HEK293 (cell line): ENCODE data around the gene ORMDL1.
A peak's percentile ranks its signal among the peaks of the same experiment; 100 is the strongest.

Experiments used
- CTCF ChIA-PET: fragments of 350-600 bp; formaldehyde crosslinking; extraction: SDS; loops from one replicate; lab custom pipeline; 2021; ENCODE audit warnings: antibody characterized with exemption; lab: Yijun Ruan, JAX
- POLR2A ChIA-PET: fragments of 300-600 bp; formaldehyde crosslinking; extraction: SDS; loops from one replicate; lab custom pipeline; 2020; ENCODE audit warnings: antibody characterized with exemption, inconsistent platforms; lab: Yijun Ruan, JAX
- H3K27ac ChIP-seq: fragments of 200-500 bp; sonication (Bioruptor generic); 2 replicates; pipeline ENCODE4 v1.5.1; 2014; ENCODE audit warnings: low read depth, low read length, control low read depth, inconsistent platforms; ENCODE audit errors: extremely low read depth
- H3K36me3 ChIP-seq, 2 experiments: fragments of 200-500 bp in 1 of 2; sonication (Bioruptor generic) in 1 of 2; 1 replicate in 1 of 2; 2 replicates in 1 of 2; pipeline ENCODE4 v1.5.1; 2014 to 2017; ENCODE audit warnings: inconsistent platforms in 2 of 2, low read length in 2 of 2; ENCODE audit not compliant: control insufficient read depth in 2 of 2, insufficient read depth in 1 of 2
- H3K4me1 ChIP-seq: fragments of 200-500 bp; sonication (Bioruptor generic); 2 replicates; pipeline ENCODE4 v1.5.1; 2014; ENCODE audit warnings: mild to moderate bottlenecking, low read length, inconsistent platforms; ENCODE audit not compliant: control insufficient read depth, insufficient read depth
- H3K4me3 ChIP-seq: 2 replicates; pipeline ENCODE4 v1.5.1; 2011; ENCODE audit warnings: low read depth, mild to moderate bottlenecking, control low read depth, low read length, moderate library complexity
- H3K9me3 ChIP-seq: fragments of 200-500 bp; sonication (Bioruptor generic); 2 replicates; pipeline ENCODE4 v1.5.1; 2014; ENCODE audit warnings: low read depth, low read length, inconsistent platforms; ENCODE audit not compliant: control insufficient read depth, insufficient read depth
- OVOL3 ChIP-seq: fragments of 450-650 bp; formaldehyde crosslinking; IDR thresholded peaks from 2 replicates; pipeline ENCODE4 v1.5.1; 2016; ENCODE audit warnings: missing biosample characterization, missing genetic modification characterization
- SCRT2 ChIP-seq: fragments of 450-650 bp; formaldehyde crosslinking; IDR thresholded peaks from 2 replicates; pipeline ENCODE4 v1.5.1; 2016; ENCODE audit warnings: missing biosample characterization, missing genetic modification characterization
- SP2 ChIP-seq: fragments of 450-650 bp; formaldehyde crosslinking; IDR thresholded peaks from 2 replicates; pipeline ENCODE4 v1.5.1; 2016; ENCODE audit warnings: missing biosample characterization, missing genetic modification characterization
- ZNF266 ChIP-seq: fragments of 450-650 bp; formaldehyde crosslinking; IDR thresholded peaks from 2 replicates; pipeline ENCODE4 v1.5.1; 2016; ENCODE audit warnings: missing biosample characterization, missing genetic modification characterization, low read depth
- ZNF510 ChIP-seq: fragments of 450-650 bp; formaldehyde crosslinking; IDR thresholded peaks from 2 replicates; pipeline ENCODE4 v1.5.1; 2018; ENCODE audit warnings: mild to moderate bottlenecking, missing genetic modification characterization, missing biosample characterization; ENCODE audit not compliant: insufficient replicate concordance
- ZNF654 ChIP-seq: fragments of 450-650 bp; formaldehyde crosslinking; IDR thresholded peaks from 2 replicates; pipeline ENCODE4 v1.5.1; 2016; ENCODE audit warnings: low read depth, missing biosample characterization, missing genetic modification characterization
- ZNF677 ChIP-seq: fragments of 450-650 bp; IDR thresholded peaks from 2 replicates; pipeline ENCODE4 v1.5.0; 2018; ENCODE audit warnings: missing biosample characterization, mild to moderate bottlenecking, missing genetic modification characterization, moderate library complexity
- ZNF701 ChIP-seq: fragments of 450-650 bp; formaldehyde crosslinking; IDR thresholded peaks from 2 replicates; pipeline ENCODE4 v1.5.1; 2016; ENCODE audit warnings: missing biosample characterization, missing genetic modification characterization
- ZNF747 ChIP-seq: fragments of 450-650 bp; formaldehyde crosslinking; IDR thresholded peaks from 2 replicates; pipeline ENCODE4 v1.5.1; 2016; ENCODE audit warnings: missing biosample characterization, missing genetic modification characterization
- ZNF777 ChIP-seq: fragments of 450-650 bp; formaldehyde crosslinking; IDR thresholded peaks from 2 replicates; pipeline ENCODE4 v1.5.1; 2017; ENCODE audit warnings: missing biosample characterization, missing genetic modification characterization, borderline replicate concordance
- TF ChIP-seq, protein P1 (sequence below): fragments of 450-650 bp; formaldehyde crosslinking; IDR thresholded peaks from 2 replicates; pipeline ENCODE4 v1.5.1; 2017; ENCODE audit warnings: missing biosample characterization, missing genetic modification characterization
- TF ChIP-seq, protein P2 (sequence below): fragments of 450-650 bp; formaldehyde crosslinking; IDR thresholded peaks from 2 replicates; pipeline ENCODE4 v1.5.1; 2016; ENCODE audit warnings: missing biosample characterization, missing genetic modification characterization
- TF ChIP-seq, protein P3 (sequence below): fragments of 450-650 bp; IDR thresholded peaks from 2 replicates; pipeline ENCODE4 v1.5.1; 2018; ENCODE audit warnings: missing biosample characterization, mild to moderate bottlenecking, missing genetic modification characterization
- TF ChIP-seq, protein P4 (sequence below): fragments of 450-650 bp; formaldehyde crosslinking; IDR thresholded peaks from 2 replicates; pipeline ENCODE4 v1.5.1; 2016; ENCODE audit warnings: missing biosample characterization, missing genetic modification characterization
- TF ChIP-seq, protein P5 (sequence below): fragments of 450-650 bp; formaldehyde crosslinking; IDR thresholded peaks from 2 replicates; pipeline ENCODE4 v1.5.1; 2016; ENCODE audit warnings: missing biosample characterization, missing genetic modification characterization, borderline replicate concordance

ORMDL1 gene

DNA sequence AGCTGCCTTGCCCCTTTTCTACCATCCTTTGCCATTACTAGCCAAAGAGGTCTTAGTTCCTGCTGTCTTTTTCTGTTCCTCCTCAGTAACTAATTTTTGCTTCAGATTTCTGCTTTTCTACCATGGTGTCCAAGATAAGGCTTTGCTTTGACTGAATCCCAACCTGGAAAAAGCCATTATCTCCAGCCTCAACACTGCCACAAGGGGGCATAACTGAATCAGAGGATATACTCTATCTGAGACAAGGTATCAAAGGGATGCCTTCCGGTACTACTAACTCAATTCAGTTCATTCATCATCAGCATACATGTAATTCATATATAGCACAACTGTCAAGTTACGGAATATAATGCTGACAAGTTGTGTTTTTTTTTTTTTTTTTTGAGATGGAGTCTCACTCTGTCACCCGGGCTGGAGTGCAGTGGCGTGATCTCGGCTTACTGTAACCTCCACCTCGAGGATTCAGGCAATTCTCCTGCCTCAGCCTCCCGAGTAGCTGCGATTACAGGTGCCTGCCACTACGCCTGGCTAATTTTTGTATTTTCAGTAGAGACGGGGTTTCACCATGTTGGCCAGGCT is 33.0 kb downstream of the ORMDL1 start:
- H3K4me3 ChIP-seq: no peak overlapping the region
- TF ChIP-seq ZNF677: no peak
- no peak for TF ChIP-seq ZNF701 (tag by site-specific recombination)
- TF ChIP-seq, protein P1, sequence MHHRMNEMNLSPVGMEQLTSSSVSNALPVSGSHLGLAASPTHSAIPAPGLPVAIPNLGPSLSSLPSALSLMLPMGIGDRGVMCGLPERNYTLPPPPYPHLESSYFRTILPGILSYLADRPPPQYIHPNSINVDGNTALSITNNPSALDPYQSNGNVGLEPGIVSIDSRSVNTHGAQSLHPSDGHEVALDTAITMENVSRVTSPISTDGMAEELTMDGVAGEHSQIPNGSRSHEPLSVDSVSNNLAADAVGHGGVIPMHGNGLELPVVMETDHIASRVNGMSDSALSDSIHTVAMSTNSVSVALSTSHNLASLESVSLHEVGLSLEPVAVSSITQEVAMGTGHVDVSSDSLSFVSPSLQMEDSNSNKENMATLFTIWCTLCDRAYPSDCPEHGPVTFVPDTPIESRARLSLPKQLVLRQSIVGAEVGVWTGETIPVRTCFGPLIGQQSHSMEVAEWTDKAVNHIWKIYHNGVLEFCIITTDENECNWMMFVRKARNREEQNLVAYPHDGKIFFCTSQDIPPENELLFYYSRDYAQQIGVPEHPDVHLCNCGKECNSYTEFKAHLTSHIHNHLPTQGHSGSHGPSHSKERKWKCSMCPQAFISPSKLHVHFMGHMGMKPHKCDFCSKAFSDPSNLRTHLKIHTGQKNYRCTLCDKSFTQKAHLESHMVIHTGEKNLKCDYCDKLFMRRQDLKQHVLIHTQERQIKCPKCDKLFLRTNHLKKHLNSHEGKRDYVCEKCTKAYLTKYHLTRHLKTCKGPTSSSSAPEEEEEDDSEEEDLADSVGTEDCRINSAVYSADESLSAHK (tag by site-specific recombination): no peak
- TF ChIP-seq, protein P2, sequence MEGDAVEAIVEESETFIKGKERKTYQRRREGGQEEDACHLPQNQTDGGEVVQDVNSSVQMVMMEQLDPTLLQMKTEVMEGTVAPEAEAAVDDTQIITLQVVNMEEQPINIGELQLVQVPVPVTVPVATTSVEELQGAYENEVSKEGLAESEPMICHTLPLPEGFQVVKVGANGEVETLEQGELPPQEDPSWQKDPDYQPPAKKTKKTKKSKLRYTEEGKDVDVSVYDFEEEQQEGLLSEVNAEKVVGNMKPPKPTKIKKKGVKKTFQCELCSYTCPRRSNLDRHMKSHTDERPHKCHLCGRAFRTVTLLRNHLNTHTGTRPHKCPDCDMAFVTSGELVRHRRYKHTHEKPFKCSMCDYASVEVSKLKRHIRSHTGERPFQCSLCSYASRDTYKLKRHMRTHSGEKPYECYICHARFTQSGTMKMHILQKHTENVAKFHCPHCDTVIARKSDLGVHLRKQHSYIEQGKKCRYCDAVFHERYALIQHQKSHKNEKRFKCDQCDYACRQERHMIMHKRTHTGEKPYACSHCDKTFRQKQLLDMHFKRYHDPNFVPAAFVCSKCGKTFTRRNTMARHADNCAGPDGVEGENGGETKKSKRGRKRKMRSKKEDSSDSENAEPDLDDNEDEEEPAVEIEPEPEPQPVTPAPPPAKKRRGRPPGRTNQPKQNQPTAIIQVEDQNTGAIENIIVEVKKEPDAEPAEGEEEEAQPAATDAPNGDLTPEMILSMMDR: peak; percentile 75; the same call in 1 of the 2 replicates
- TF ChIP-seq SP2 (tag by site-specific recombination): no peak
- peak; percentile 45 for TF ChIP-seq ZNF654 (tag by site-specific recombination)
- TF ChIP-seq ZNF266 (tag by site-specific recombination): no peak
- TF ChIP-seq SCRT2 (tag by site-specific recombination): no peak
- TF ChIP-seq ZNF777 (tag by site-specific recombination): no peak
- TF ChIP-seq ZNF510 (tag by site-specific recombination): no peak
- TF ChIP-seq, protein P3, sequence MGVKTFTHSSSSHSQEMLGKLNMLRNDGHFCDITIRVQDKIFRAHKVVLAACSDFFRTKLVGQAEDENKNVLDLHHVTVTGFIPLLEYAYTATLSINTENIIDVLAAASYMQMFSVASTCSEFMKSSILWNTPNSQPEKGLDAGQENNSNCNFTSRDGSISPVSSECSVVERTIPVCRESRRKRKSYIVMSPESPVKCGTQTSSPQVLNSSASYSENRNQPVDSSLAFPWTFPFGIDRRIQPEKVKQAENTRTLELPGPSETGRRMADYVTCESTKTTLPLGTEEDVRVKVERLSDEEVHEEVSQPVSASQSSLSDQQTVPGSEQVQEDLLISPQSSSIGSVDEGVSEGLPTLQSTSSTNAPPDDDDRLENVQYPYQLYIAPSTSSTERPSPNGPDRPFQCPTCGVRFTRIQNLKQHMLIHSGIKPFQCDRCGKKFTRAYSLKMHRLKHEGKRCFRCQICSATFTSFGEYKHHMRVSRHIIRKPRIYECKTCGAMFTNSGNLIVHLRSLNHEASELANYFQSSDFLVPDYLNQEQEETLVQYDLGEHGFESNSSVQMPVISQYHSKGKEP (tag by site-specific recombination): no peak
- TF ChIP-seq ZNF747 (tag by site-specific recombination): no peak
- no peak for TF ChIP-seq OVOL3
- TF ChIP-seq, protein P4, sequence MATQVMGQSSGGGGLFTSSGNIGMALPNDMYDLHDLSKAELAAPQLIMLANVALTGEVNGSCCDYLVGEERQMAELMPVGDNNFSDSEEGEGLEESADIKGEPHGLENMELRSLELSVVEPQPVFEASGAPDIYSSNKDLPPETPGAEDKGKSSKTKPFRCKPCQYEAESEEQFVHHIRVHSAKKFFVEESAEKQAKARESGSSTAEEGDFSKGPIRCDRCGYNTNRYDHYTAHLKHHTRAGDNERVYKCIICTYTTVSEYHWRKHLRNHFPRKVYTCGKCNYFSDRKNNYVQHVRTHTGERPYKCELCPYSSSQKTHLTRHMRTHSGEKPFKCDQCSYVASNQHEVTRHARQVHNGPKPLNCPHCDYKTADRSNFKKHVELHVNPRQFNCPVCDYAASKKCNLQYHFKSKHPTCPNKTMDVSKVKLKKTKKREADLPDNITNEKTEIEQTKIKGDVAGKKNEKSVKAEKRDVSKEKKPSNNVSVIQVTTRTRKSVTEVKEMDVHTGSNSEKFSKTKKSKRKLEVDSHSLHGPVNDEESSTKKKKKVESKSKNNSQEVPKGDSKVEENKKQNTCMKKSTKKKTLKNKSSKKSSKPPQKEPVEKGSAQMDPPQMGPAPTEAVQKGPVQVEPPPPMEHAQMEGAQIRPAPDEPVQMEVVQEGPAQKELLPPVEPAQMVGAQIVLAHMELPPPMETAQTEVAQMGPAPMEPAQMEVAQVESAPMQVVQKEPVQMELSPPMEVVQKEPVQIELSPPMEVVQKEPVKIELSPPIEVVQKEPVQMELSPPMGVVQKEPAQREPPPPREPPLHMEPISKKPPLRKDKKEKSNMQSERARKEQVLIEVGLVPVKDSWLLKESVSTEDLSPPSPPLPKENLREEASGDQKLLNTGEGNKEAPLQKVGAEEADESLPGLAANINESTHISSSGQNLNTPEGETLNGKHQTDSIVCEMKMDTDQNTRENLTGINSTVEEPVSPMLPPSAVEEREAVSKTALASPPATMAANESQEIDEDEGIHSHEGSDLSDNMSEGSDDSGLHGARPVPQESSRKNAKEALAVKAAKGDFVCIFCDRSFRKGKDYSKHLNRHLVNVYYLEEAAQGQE (tag by site-specific recombination): no peak
- TF ChIP-seq, protein P5, sequence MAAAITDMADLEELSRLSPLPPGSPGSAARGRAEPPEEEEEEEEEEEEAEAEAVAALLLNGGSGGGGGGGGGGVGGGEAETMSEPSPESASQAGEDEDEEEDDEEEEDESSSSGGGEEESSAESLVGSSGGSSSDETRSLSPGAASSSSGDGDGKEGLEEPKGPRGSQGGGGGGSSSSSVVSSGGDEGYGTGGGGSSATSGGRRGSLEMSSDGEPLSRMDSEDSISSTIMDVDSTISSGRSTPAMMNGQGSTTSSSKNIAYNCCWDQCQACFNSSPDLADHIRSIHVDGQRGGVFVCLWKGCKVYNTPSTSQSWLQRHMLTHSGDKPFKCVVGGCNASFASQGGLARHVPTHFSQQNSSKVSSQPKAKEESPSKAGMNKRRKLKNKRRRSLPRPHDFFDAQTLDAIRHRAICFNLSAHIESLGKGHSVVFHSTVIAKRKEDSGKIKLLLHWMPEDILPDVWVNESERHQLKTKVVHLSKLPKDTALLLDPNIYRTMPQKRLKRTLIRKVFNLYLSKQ (tag by site-specific recombination): no peak
- TF ChIP-seq, all 188 proteins: peak for 2
- H3K27ac ChIP-seq: no peak overlapping the region
- H3K9me3 ChIP-seq: no peaks in the 10 kb centered on the region
- ChIA-PET CTCF (interaction anchor here (0.7 to 4.1 kb wide), 14 partner anchors 11 to 1058 kb away, joined by 3 to 27 read pairs (median 4); partner anchors contain the start of gene OSGEPL1), POLR2A (interaction anchor here (0.7 kb wide), 1 partner anchor 59 kb away, joined by 3 read pairs; no protein-coding TSS in a partner anchor)
- no peaks in the 10 kb centered on the region for H3K4me1 ChIP-seq
- H3K36me3 ChIP-seq: peaks cover 29 to 62% of the 10 kb centered on the region in 2 experiments
